ENCODE measurements around the gene ACYP2.

ACYP2 gene

GRCh38 chr2:54258166-54258565, 142.8 kb downstream of the ACYP2 start (continued):
- TF ChIP-seq RARB (CRISPR knock-in tag; IDR thresholded peaks at IDR 0.05) (no peak), ZNF565 (CRISPR knock-in tag; conservative IDR thresholded peaks at IDR 0.05; ENCODE audit: low read depth) (no peak), ISL1 (CRISPR knock-in tag; IDR thresholded peaks at IDR 0.05) (no peak), GLIS3 (CRISPR knock-in tag; IDR thresholded peaks at IDR 0.05) (no peak), TOX (CRISPR knock-in tag; IDR thresholded peaks at IDR 0.05; ENCODE audit: borderline replicate concordance) (no peak)

GRCh38 chr2:54259413-54260240, 144.2 kb downstream of the ACYP2 start:
- TF ChIP-seq ZNF70 (CRISPR knock-in tag; IDR thresholded peaks at IDR 0.05) = no peak
- TF ChIP-seq GLIS3 (CRISPR knock-in tag; IDR thresholded peaks at IDR 0.05) = no peak
- TF ChIP-seq ZFP3 (CRISPR knock-in tag; IDR thresholded peaks at IDR 0.05) = no peak
- TF ChIP-seq ZNF565 (CRISPR knock-in tag; conservative IDR thresholded peaks at IDR 0.05; ENCODE audit: low read depth) = no peak
- no peak for TF ChIP-seq TOX (CRISPR knock-in tag; IDR thresholded peaks at IDR 0.05; ENCODE audit: borderline replicate concordance)
- TF ChIP-seq CREB5 (CRISPR knock-in tag; IDR thresholded peaks at IDR 0.05; ENCODE audit: low read depth) = no peak
- no peak for TF ChIP-seq TSHZ2 (CRISPR knock-in tag; IDR thresholded peaks at IDR 0.05)
- TF ChIP-seq ZNF8 (CRISPR knock-in tag; IDR thresholded peaks at IDR 0.05) = no peak
- TF ChIP-seq ZFP30 (CRISPR knock-in tag; IDR thresholded peaks at IDR 0.05) = no peak
- ATAC-seq = no peak

GRCh38 chr2:54260241-54260595, 144.8 kb downstream of the ACYP2 start:
- no peak for TF ChIP-seq ESRRG (CRISPR knock-in tag; IDR thresholded peaks at IDR 0.05)
- no peak for TF ChIP-seq TCF4 (CRISPR knock-in tag; IDR thresholded peaks at IDR 0.05; ENCODE audit: borderline replicate concordance)
- TF ChIP-seq CREB5 (CRISPR knock-in tag; IDR thresholded peaks at IDR 0.05; ENCODE audit: low read depth) = no peak
- TF ChIP-seq ZNF565 (CRISPR knock-in tag; conservative IDR thresholded peaks at IDR 0.05; ENCODE audit: low read depth) = no peak
- TF ChIP-seq OSR1 (CRISPR knock-in tag; IDR thresholded peaks at IDR 0.05) = no peak
- ATAC-seq = no peak

GRCh38 chr2:54261537-54261936, 146.1 kb downstream of the ACYP2 start:
- no peak for ATAC-seq
- TF ChIP-seq GLIS3 (CRISPR knock-in tag; IDR thresholded peaks at IDR 0.05) (no peak), ARNTL (CRISPR knock-in tag; IDR thresholded peaks at IDR 0.05; ENCODE audit: borderline replicate concordance, low read depth) (no peak), OSR1 (CRISPR knock-in tag; IDR thresholded peaks at IDR 0.05) (no peak), ZFP3 (CRISPR knock-in tag; IDR thresholded peaks at IDR 0.05) (no peak), ZNF70 (CRISPR knock-in tag; IDR thresholded peaks at IDR 0.05) (no peak), TCF4 (CRISPR knock-in tag; IDR thresholded peaks at IDR 0.05; ENCODE audit: borderline replicate concordance) (no peak), POU6F1 (CRISPR knock-in tag; IDR thresholded peaks at IDR 0.05; ENCODE audit: borderline replicate concordance, low read depth) (no peak), ZNF8 (CRISPR knock-in tag; IDR thresholded peaks at IDR 0.05) (no peak), ZFP30 (CRISPR knock-in tag; IDR thresholded peaks at IDR 0.05) (no peak), ESRRG (CRISPR knock-in tag; IDR thresholded peaks at IDR 0.05) (no peak), ZC3H10 (CRISPR knock-in tag; IDR thresholded peaks at IDR 0.05) (no peak), PPARA (CRISPR knock-in tag; IDR thresholded peaks at IDR 0.05; ENCODE audit: borderline replicate concordance) (no peak), CSRNP3 (CRISPR knock-in tag; IDR thresholded peaks at IDR 0.05) (no peak), BACH2 (CRISPR knock-in tag; IDR thresholded peaks at IDR 0.05; ENCODE audit: borderline replicate concordance) (no peak), ZNF565 (CRISPR knock-in tag; conservative IDR thresholded peaks at IDR 0.05; ENCODE audit: low read depth) (no peak)
